NCI-H446 (cell line): ENCODE measurements around the gene CCT4.
"Not testable (repeated sequence)": the region's sequence is repeated elsewhere in the genome, so short reads cannot be mapped to it uniquely, and the experiment has no call there.

ENCODE experiments used
- DNase-seq, 2 experiments: peaks; one replicate each; lab custom pipeline; 2025; lab: John Stamatoyannopoulos, UW

Gene CCT4

GRCh38 chr2:61879351-61879750 lies 9.1 kb downstream of the CCT4 start:
- not testable (repeated sequence) for DNase-seq

GRCh38 chr2:61878761-61879160 lies 9.7 kb downstream of the CCT4 start:
- DNase-seq, result no peak

- no peak for DNase-seq
Measured at GRCh38 chr2:61877571-61878245, 10.7 kb downstream of the CCT4 start.

GRCh38 chr2:61876400-61876799 lies 12.1 kb downstream of the CCT4 start:
- no peak for DNase-seq

GRCh38 chr2:61866482-61867089 lies 21.9 kb downstream of the CCT4 start:
- DNase-seq, result not testable (repeated sequence)

GRCh38 chr2:61862085-61862484 lies 26.4 kb downstream of the CCT4 start:
- DNase-seq, result no peak

- no peak for DNase-seq
Measured at GRCh38 chr2:61857224-61857623, 31.2 kb downstream of the CCT4 start.

- peak in 1 of 2 experiments; percentile 20 for DNase-seq
Measured at GRCh38 chr2:61855318-61855613, 33.2 kb downstream of the CCT4 start.

GRCh38 chr2:61854564-61855317 lies 33.7 kb downstream of the CCT4 start:
- peak; percentile 92 to 95 for DNase-seq

GRCh38 chr2:61853847-61854563 lies 34.5 kb downstream of the CCT4 start, which contains the start of gene FAM161A:
FAM161A (minus strand) TSS chr2:61854060; CDS start chr2:61854041, 19 bp downstream.
- DNase-seq, result peak; percentile 80 to 85

- DNase-seq, result peak in 1 of 2 experiments; percentile 74
Measured at GRCh38 chr2:61853086-61853846, 35.2 kb downstream of the CCT4 start.

- not testable (repeated sequence) for DNase-seq
Measured at GRCh38 chr2:61851270-61851669, 37.2 kb downstream of the CCT4 start.

GRCh38 chr2:61845320-61845719 lies 43.1 kb downstream of the CCT4 start:
- DNase-seq, result no peak

- no peak for DNase-seq
Measured at GRCh38 chr2:61841286-61841685, 47.2 kb downstream of the CCT4 start.

- no peak for DNase-seq
Measured at GRCh38 chr2:61834893-61835292, 53.6 kb downstream of the CCT4 start.

- DNase-seq, result no peak
Measured at GRCh38 chr2:61833971-61834370, 54.5 kb downstream of the CCT4 start.

GRCh38 chr2:61832183-61832841 lies 56.1 kb downstream of the CCT4 start:
- DNase-seq, result no peak

- no peak for DNase-seq
Measured at GRCh38 chr2:61822255-61822654, 66.2 kb downstream of the CCT4 start.
